HepG2 (cell line): ENCODE data around the gene NINJ2. TPM values are rescaled to one million over a fixed set of nuclear protein-coding genes. Genes with fewer than 3 reads are reported as not detected.

Experiments used
- ASH2L ChIP-seq: fragments of 300-600, 200-600 bp; sonication (generic); IDR thresholded peaks from 2 replicates; pipeline ENCODE4 v1.7.0; 2017; ENCODE audit warnings: low read depth, mild to moderate bottlenecking, moderate library complexity, mixed read lengths, low read length; ENCODE audit not compliant: insufficient read length
- DMAP1 ChIP-seq: IDR thresholded peaks from 2 replicates; pipeline ENCODE4 v1.6.1; 2016
- IKZF5 ChIP-seq: IDR thresholded peaks from 2 replicates; pipeline ENCODE4 v1.6.1; 2018; ENCODE audit warnings: missing genetic modification reagents, mild to moderate bottlenecking, missing compliant biosample characterization
- KIAA2018 ChIP-seq: sonication (generic); formaldehyde crosslinking; IDR thresholded peaks from 2 replicates; pipeline ENCODE4 v1.5.0; 2020; ENCODE audit warnings: mild to moderate bottlenecking, missing genetic modification reagents, borderline replicate concordance
- MAF1 ChIP-seq: sonication (generic); formaldehyde crosslinking; IDR thresholded peaks from 2 replicates; pipeline ENCODE4 v1.5.0; 2020; ENCODE audit warnings: missing genetic modification reagents, borderline replicate concordance
- MXD4 ChIP-seq: IDR thresholded peaks from 2 replicates; pipeline ENCODE4 v1.6.1; 2016; ENCODE audit warnings: mild to moderate bottlenecking, missing biosample characterization, missing genetic modification reagents
- PCBP2 ChIP-seq: fragments of 200-400 bp; formaldehyde crosslinking; optimal IDR thresholded peaks from 2 replicates; pipeline ENCODE3; 2018; ENCODE audit warnings: low read length, low read depth; ENCODE audit not compliant: poor library complexity, severe bottlenecking
- SAP130 ChIP-seq: IDR thresholded peaks from 2 replicates; pipeline ENCODE4 v1.6.1; 2016; ENCODE audit warnings: low read depth
- TRIM22 ChIP-seq: fragments of 450-650 bp; IDR thresholded peaks from 2 replicates; pipeline ENCODE4 v1.6.1; 2017
- ZBTB42 ChIP-seq: sonication (generic); formaldehyde crosslinking; IDR thresholded peaks from 2 replicates; pipeline ENCODE4 v1.5.0; 2020; ENCODE audit warnings: mild to moderate bottlenecking, missing genetic modification reagents
- ZC3H13 ChIP-seq: sonication (generic); formaldehyde crosslinking; IDR thresholded peaks from 2 replicates; pipeline ENCODE4 v1.8.1; 2023; ENCODE audit warnings: mild to moderate bottlenecking, missing genetic modification reagents, moderate library complexity
- ZFP91 ChIP-seq: sonication (generic); formaldehyde crosslinking; IDR thresholded peaks from 2 replicates; pipeline ENCODE4 v1.9.0; 2022; ENCODE audit warnings: missing genetic modification reagents, mild to moderate bottlenecking, borderline replicate concordance
- ZNF224 ChIP-seq: sonication (generic); formaldehyde crosslinking; IDR thresholded peaks from 2 replicates; pipeline ENCODE4 v1.5.0; 2020; ENCODE audit warnings: mild to moderate bottlenecking, missing genetic modification reagents
- ZNF644 ChIP-seq: IDR thresholded peaks from 2 replicates; pipeline ENCODE4 v1.6.1; 2016; ENCODE audit warnings: low read depth
- ZNF713 ChIP-seq: sonication (generic); formaldehyde crosslinking; IDR thresholded peaks from 2 replicates; pipeline ENCODE4 v1.4.0; 2020; ENCODE audit warnings: mild to moderate bottlenecking, missing genetic modification reagents
- ZNF746 ChIP-seq: sonication (generic); formaldehyde crosslinking; IDR thresholded peaks from 2 replicates; pipeline ENCODE4 v1.8.0; 2022; ENCODE audit warnings: mild to moderate bottlenecking, missing genetic modification reagents
- ZNF841 ChIP-seq: sonication (generic); formaldehyde crosslinking; IDR thresholded peaks from 2 replicates; pipeline ENCODE4 v1.8.1; 2023; ENCODE audit warnings: missing genetic modification reagents, borderline replicate concordance
- ZNF883 ChIP-seq: sonication (generic); formaldehyde crosslinking; IDR thresholded peaks from 2 replicates; pipeline ENCODE4 v1.5.1; 2020; ENCODE audit warnings: mild to moderate bottlenecking, missing genetic modification reagents; ENCODE audit errors: not compliant biosample characterization
- polyA plus RNA-seq, 8 experiments: library from polyadenylated mRNA; depleted of rRNA in 3 of 8; stranded (reverse) in 7 of 8; unstranded in 1 of 8; fragments of >200 nt; fragmentation: Illumina TruSeq in 4 of 8; extraction: Trizol in 4 of 8; gene quantifications; 2 replicates each; pipeline versions ENCODE4 v1.2.1 to v1.2.3, GENCODE V29; 2011 to 2016; ENCODE audit warnings: low read depth in 4 of 8, missing spikeins in 1 of 8, mixed read lengths in 1 of 8; ENCODE audit not compliant: insufficient read depth in 1 of 8
- total RNA-seq, 5 experiments: library from RNA; depleted of rRNA; stranded (reverse); fragments of >200 nt; fragmentation: Illumina TruSeq; extraction: Trizol; gene quantifications; 2 replicates each; pipeline ENCODE4 v1.2.3, GENCODE V29; 2016; ENCODE audit warnings: low read depth in 1 of 5

Gene NINJ2
- total and polyA plus RNA-seq, 2 of the 13 experiments (the other 11 are each of a cell fraction or from before 2014, with no cell fraction given) = 0.62 to 3.8 TPM

GRCh38 chr12:575948-576614, 87.2 kb downstream of the NINJ2 start (continued):
- TF ChIP-seq ZFP91 (CRISPR knock-in tag) (peak; percentile 94), ASH2L (peak; percentile 69), ZNF746 (CRISPR knock-in tag) (peak; percentile 92), TRIM22 (no peak), ZNF883 (CRISPR knock-in tag) (peak; percentile 56), ZNF841 (no peak), IKZF5 (CRISPR knock-in tag) (peak; percentile 95), MXD4 (CRISPR knock-in tag) (peak; percentile 93; the same call in 1 of the 2 replicates), SAP130 (CRISPR knock-in tag) (peak; percentile 82), ZNF224 (CRISPR knock-in tag) (peak; percentile 91; the same call in 1 of the 2 replicates), MAF1 (CRISPR knock-in tag) (no peak; the same call in 1 of the 2 replicates), ZBTB42 (CRISPR knock-in tag) (peak; percentile 68; the same call in 1 of the 2 replicates), KIAA2018 (CRISPR knock-in tag) (peak; percentile 90; the same call in 1 of the 2 replicates), ZC3H13 (CRISPR knock-in tag) (peak; percentile 83), PCBP2 (no peak), DMAP1 (CRISPR knock-in tag) (peak; percentile 94), ZNF713 (CRISPR knock-in tag) (0 out of 2 replicates have a peak, but pooled peaks have one; percentile 68), ZNF644 (CRISPR knock-in tag) (no peak)
